HG03135 (cell line): ENCODE results near the gene CCSER2.
A peak's percentile ranks its signal among the peaks of the same experiment; 100 is the strongest.

ENCODE experiments used
- ATAC-seq: cut with Tn5 transposase; IDR thresholded peaks from one replicate; pipeline ENCODE4 v1.9.1; 2021; ENCODE audit warnings: mild to moderate bottlenecking, moderate library complexity; ENCODE audit not compliant: unreplicated experiment

Gene CCSER2

GRCh38 chr10:84540617-84541288, 212.4 kb downstream of the CCSER2 start:
- peak; percentile 81 for ATAC-seq

- ATAC-seq, result no peak
Observed at GRCh38 chr10:84541289-84541637, 212.9 kb downstream of the CCSER2 start.

- ATAC-seq, result no peak
Observed at GRCh38 chr10:84542522-84543490, 214.4 kb downstream of the CCSER2 start.

GRCh38 chr10:84543948-84544347, 215.6 kb downstream of the CCSER2 start:
- no peak for ATAC-seq

- no peak for ATAC-seq
Observed at GRCh38 chr10:84545651-84546050, 217.3 kb downstream of the CCSER2 start.

GRCh38 chr10:84546609-84547008, 218.2 kb downstream of the CCSER2 start:
- ATAC-seq, result no peak

GRCh38 chr10:84547616-84548015, 219.2 kb downstream of the CCSER2 start:
- ATAC-seq, result no peak

GRCh38 chr10:84548869-84549268, 220.5 kb downstream of the CCSER2 start:
- ATAC-seq, result no peak

- ATAC-seq, result no peak
Observed at GRCh38 chr10:84549368-84550165, 221.2 kb downstream of the CCSER2 start.

- ATAC-seq, result no peak
Observed at GRCh38 chr10:84550756-84551436, 222.5 kb downstream of the CCSER2 start.

- ATAC-seq, result peak; percentile 63
Observed at GRCh38 chr10:84551437-84552120, 223.2 kb downstream of the CCSER2 start.

GRCh38 chr10:84552478-84552877, 224.1 kb downstream of the CCSER2 start:
- ATAC-seq, result no peak

GRCh38 chr10:84562592-84562991, 234.2 kb downstream of the CCSER2 start:
- no peak for ATAC-seq

GRCh38 chr10:84563355-84563754, 235.0 kb downstream of the CCSER2 start:
- ATAC-seq, result peak; percentile 75

GRCh38 chr10:84563868-84564267, 235.5 kb downstream of the CCSER2 start:
- peak; percentile 52 for ATAC-seq

- no peak for ATAC-seq
Observed at GRCh38 chr10:84565881-84566582, 237.6 kb downstream of the CCSER2 start.

GRCh38 chr10:84567133-84567532, 238.7 kb downstream of the CCSER2 start:
- ATAC-seq, result no peak
